ENCODE results near the gene EBF4.

Gene EBF4

GRCh38 chr20:2800521-2801285 lies 108.1 kb downstream of the EBF4 start, which contains the start of gene CPXM1:
Gene CPXM1 (minus strand): TSS chr20:2800627. CDS start chr20:2800572, 55 bp downstream.
- H3K27me3 ChIP-seq (ENCODE audit: insufficient read depth, low read length, poor library complexity, severe bottlenecking): peaks cover 8% of the 10 kb centered on the region
- H2AFZ ChIP-seq (ENCODE audit: low read length): peak within 1 kb of the TSS; percentile 60
- peak within 1 kb of the TSS; percentile 85 for H3K4me2 ChIP-seq (ENCODE audit: low read depth, low read length, poor library complexity, severe bottlenecking)
- peaks cover 37% of the 10 kb centered on the region for H3K4me1 ChIP-seq (ENCODE audit: insufficient read depth, low read length, poor library complexity, severe bottlenecking)
- no peaks in the 10 kb centered on the region for H3K9me2 ChIP-seq (replicated peaks; ENCODE audit: low read depth, low read length)
- peaks cover 29% of the 10 kb centered on the region; the same call in 1 of the 2 replicates for H3K36me3 ChIP-seq (ENCODE audit: insufficient read depth, low read length)
- peaks cover 45% of the 10 kb centered on the region for H3K79me2 ChIP-seq (ENCODE audit: insufficient read depth, low read length)
- H3K9ac ChIP-seq (ENCODE audit: low read depth, low read length, poor library complexity, severe bottlenecking): peak within 1 kb of the TSS; percentile 98
- no peaks in the 10 kb centered on the region for H3K9me3 ChIP-seq (ENCODE audit: insufficient read depth, low read depth, low read length)
- peaks cover 31% of the 10 kb centered on the region for H4K20me1 ChIP-seq (ENCODE audit: insufficient read depth, low read length, poor library complexity, severe bottlenecking)
- H3F3A ChIP-seq (ENCODE audit: low read depth): peaks cover 9% of the 10 kb centered on the region; the same call in 1 of the 2 replicates
- H3K4me3 ChIP-seq (ENCODE audit: low read length, poor library complexity, severe bottlenecking): peak within 1 kb of the TSS; percentile 77
- TF ChIP-seq CTCF (conservative IDR thresholded peaks at IDR 0.05; ENCODE audit: low read length) (0 out of 2 replicates have a peak, but pooled peaks have one; percentile 18), EZH2phosphoT487 (IDR thresholded peaks at IDR 0.05; ENCODE audit: borderline replicate concordance) (no peak)

GRCh38 chr20:2801286-2801728 lies 108.7 kb downstream of the EBF4 start:
- Histone ChIP-seq H3K36me3 (ENCODE audit: insufficient read depth, low read length) (peaks cover 24% of the 10 kb centered on the region; the same call in 1 of the 2 replicates), H2AFZ (ENCODE audit: low read length) (peak overlapping the region; percentile 60), H3K4me3 (ENCODE audit: low read length, poor library complexity, severe bottlenecking) (peak overlapping the region; percentile 77), H3K4me2 (ENCODE audit: low read depth, low read length, poor library complexity, severe bottlenecking) (peak overlapping the region; percentile 82), H3K9me3 (ENCODE audit: insufficient read depth, low read depth, low read length) (no peaks in the 10 kb centered on the region), H3K79me2 (ENCODE audit: insufficient read depth, low read length) (peaks cover 39% of the 10 kb centered on the region), H4K20me1 (ENCODE audit: insufficient read depth, low read length, poor library complexity, severe bottlenecking) (peaks cover 25% of the 10 kb centered on the region), H3F3A (ENCODE audit: low read depth) (peaks cover 9% of the 10 kb centered on the region; the same call in 1 of the 2 replicates), H3K9ac (ENCODE audit: low read depth, low read length, poor library complexity, severe bottlenecking) (peak overlapping the region; percentile 98), H3K27me3 (ENCODE audit: insufficient read depth, low read length, poor library complexity, severe bottlenecking) (peaks cover 8% of the 10 kb centered on the region), H3K9me2 (replicated peaks; ENCODE audit: low read depth, low read length) (no peaks in the 10 kb centered on the region), H3K4me1 (ENCODE audit: insufficient read depth, low read length, poor library complexity, severe bottlenecking) (peaks cover 37% of the 10 kb centered on the region)
- TF ChIP-seq CTCF (conservative IDR thresholded peaks at IDR 0.05; ENCODE audit: low read length): no peak
- no peak for TF ChIP-seq EZH2phosphoT487 (IDR thresholded peaks at IDR 0.05; ENCODE audit: borderline replicate concordance)

- TF ChIP-seq CTCF (conservative IDR thresholded peaks at IDR 0.05; ENCODE audit: low read length) (no peak), EZH2phosphoT487 (IDR thresholded peaks at IDR 0.05; ENCODE audit: borderline replicate concordance) (no peak)
- peaks cover 15% of the 10 kb centered on the region for H3K4me1 ChIP-seq (ENCODE audit: insufficient read depth, low read length, poor library complexity, severe bottlenecking)
Observed at GRCh38 chr20:2804041-2804828, 111.7 kb downstream of the EBF4 start.

More at GRCh38 chr20:2804041-2804828, 111.7 kb downstream of the EBF4 start:
- no peaks in the 10 kb centered on the region for H3K9me3 ChIP-seq (ENCODE audit: insufficient read depth, low read depth, low read length)
- H3K4me3 ChIP-seq (ENCODE audit: low read length, poor library complexity, severe bottlenecking): no peak overlapping the region
- no peak overlapping the region for H3K4me2 ChIP-seq (ENCODE audit: low read depth, low read length, poor library complexity, severe bottlenecking)
- peaks cover 8% of the 10 kb centered on the region for H3K27me3 ChIP-seq (ENCODE audit: insufficient read depth, low read length, poor library complexity, severe bottlenecking)
- H2AFZ ChIP-seq (ENCODE audit: low read length): no peak overlapping the region
- no peaks in the 10 kb centered on the region for H3K9me2 ChIP-seq (replicated peaks; ENCODE audit: low read depth, low read length)
- H3K79me2 ChIP-seq (ENCODE audit: insufficient read depth, low read length): peaks cover 10% of the 10 kb centered on the region
- no peak overlapping the region for H3K9ac ChIP-seq (ENCODE audit: low read depth, low read length, poor library complexity, severe bottlenecking)
- no peaks in the 10 kb centered on the region for H4K20me1 ChIP-seq (ENCODE audit: insufficient read depth, low read length, poor library complexity, severe bottlenecking)
- H3F3A ChIP-seq (ENCODE audit: low read depth): peaks cover 9% of the 10 kb centered on the region; the same call in 1 of the 2 replicates
- no peaks in the 10 kb centered on the region for H3K36me3 ChIP-seq (ENCODE audit: insufficient read depth, low read length)

Data from Loucy (cell line).